DND-41 (cell line): ENCODE measurements around the gene KMT5B.

Experiments
- CTCF ChIP-seq: IDR thresholded peaks from 2 replicates; pipeline ENCODE4 v1.5.1; 2012; ENCODE audit warnings: borderline replicate concordance, low read length, moderate library complexity, mild to moderate bottlenecking; ENCODE audit not compliant: poor library complexity, severe bottlenecking; ENCODE audit errors: extremely low read depth
- EZH2 ChIP-seq: IDR thresholded peaks from 3 replicates; pipeline ENCODE4 v1.6.1; 2012; ENCODE audit warnings: borderline replicate concordance, low read depth, mild to moderate bottlenecking, moderate library complexity, low read length, inconsistent platforms; ENCODE audit not compliant: severe bottlenecking

- TF ChIP-seq EZH2 = no peak
- no peak for TF ChIP-seq CTCF
Measured at GRCh38 chr11:68106165-68106940, 106.7 kb downstream of the KMT5B start.
